ENCODE measurements around the gene PLXNA2. TPM values are rescaled to one million over a fixed set of nuclear protein-coding genes. Genes with fewer than 3 reads are reported as not detected.

PLXNA2 gene
- total RNA-seq, 1 donor from 2014 or later, result 9.3 TPM

DNA sequence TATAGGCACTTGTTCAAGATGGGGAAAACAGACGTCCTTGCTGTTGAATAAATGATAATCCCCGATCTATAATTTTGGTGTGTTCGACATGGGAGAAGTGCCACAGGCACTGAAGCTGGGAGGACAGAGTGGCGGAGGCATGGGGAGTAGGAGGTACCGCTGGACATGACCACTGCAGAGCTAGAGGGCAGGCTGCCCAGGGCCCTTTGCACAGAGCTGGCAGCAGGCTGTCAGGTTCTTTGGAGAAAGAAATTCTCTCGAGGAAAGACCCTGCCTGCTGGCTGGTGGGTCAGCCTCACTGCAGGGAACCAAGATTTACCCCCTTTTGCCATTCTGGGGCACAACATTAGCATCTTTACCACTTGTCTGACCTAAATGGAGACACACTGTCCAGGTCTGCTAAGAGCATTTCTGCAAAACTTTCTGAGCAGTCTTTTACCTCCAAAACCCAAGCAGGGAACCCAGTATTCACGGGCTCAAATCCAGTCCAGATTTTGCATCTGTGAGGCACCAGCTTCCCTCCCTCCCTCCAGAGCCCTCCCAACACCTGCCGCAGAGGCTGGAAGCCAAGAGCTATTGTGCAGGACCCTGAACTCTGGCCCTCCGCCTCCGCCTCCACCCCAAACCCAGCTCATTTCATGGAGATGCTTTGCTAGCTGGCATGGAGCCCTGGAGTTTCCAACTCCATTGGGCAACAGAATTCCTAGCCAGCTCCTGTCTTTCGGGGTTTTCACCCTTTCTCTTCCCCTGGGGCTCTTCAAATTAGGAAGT is 142.3 kb downstream of the PLXNA2 start:
- DNase-seq (ENCODE audit: low spot score) (peak; percentile 87), ATAC-seq (peak; percentile 87)

DNA sequence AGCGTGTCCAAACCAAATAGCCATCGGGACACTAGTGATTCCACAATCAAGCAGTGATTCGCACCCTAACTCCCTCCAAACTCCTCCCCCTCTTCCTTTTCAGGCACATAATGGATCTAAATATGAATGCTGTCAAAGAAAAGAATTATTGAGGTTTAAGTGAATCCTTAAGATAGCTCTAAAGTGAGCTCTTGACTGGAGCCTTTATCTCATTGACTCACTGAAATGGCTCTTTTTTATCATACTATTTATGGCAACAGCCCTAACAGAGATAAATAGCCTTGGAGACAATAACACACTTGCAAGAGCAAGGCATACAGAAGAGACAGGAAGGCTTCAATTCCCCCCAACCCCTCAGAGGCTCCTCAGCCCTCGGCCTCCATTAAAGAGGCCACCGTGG is 143.3 kb downstream of the PLXNA2 start:
- DNase-seq (ENCODE audit: low spot score) (no peak), ATAC-seq (no peak)

DNA sequence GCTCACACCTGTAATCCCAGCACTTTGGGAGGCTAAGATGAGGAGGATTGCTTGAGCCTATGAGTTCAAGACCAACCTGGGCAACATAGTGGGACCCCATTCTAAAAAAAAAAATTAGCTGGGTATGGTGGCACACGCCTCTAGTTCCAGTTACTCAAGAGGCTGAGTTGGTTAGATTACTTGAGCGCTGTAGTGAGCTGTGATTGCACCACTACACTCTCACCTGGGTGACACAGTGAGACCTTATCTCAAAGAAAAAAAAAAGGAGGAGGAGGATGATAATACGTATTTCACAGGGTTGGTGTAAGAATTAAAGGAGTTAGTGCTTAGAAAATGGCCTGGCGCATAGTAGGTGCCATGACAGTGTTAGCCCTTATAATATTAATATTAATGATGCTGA is 144.1 kb downstream of the PLXNA2 start:
- DNase-seq (ENCODE audit: low spot score) (no peak), ATAC-seq (no peak)

DNA sequence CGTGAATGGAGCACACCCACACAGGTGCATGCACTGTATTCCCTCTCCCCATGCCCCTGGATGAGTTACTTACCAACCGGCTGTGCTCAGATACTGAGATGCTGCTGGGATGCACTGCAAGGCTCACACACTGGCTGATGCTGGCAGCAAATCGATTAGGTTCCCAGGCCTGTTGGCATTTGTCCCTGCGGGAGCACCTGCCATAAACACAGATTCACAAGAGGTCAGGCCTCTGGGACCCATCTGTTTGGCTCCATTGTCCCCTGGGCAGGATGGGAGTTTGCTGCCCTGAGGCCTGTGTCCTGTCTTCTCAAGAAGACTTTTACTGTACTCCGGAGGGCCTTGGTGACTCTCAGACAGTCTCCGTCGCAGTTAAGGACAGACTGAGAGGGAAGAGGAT is 145.4 kb downstream of the PLXNA2 start:
- peak; percentile 68 for DNase-seq (ENCODE audit: low spot score)
- ATAC-seq, result peak; percentile 66

DNA sequence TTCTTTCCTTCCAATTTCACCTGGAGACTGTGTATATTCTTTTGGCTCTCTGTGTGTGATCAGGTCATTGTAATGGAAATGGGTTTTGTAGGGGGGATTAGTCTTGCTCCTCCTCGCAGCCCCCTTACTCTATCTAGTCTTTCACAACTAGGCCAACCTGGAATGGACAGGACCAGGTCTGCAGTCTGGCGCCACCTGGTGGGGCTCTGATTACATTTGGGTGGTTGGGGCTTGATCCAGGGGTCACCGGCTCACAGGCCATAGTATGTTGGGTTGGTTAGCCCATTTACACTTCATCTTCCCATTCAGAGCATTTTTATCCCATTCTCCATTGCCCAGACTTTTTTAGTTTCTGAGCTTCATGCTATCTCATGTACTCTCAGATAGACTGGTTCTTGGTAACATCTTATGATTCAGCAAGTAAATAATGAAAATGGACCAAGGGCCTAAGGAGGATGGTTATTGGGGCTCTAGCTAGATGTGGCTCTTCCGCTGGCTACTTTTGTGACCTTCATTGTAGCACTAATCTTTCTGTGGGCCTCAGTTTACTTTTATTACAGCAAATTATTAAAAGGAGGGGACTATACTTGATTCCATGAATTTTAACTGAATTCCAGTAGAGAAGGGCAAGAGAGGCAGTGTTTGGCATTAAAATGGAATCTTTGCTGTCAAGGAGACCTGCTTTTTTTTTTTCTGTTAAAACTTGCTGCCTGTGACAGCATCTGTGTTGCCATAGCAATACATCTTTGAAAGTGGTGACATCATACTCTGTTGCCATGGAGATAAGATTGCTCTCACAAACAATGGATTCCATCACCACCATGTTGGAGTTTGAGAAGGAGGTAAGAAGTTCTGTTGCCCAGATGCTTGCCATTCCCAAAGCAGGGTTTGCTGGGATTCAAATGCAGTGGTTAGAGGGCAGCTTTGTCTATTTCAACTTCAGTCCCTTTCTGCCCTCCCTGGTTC is 150.1 kb downstream of the PLXNA2 start:
- ATAC-seq (peak; percentile 93), DNase-seq (ENCODE audit: low spot score) (peak; percentile 66)

DNA sequence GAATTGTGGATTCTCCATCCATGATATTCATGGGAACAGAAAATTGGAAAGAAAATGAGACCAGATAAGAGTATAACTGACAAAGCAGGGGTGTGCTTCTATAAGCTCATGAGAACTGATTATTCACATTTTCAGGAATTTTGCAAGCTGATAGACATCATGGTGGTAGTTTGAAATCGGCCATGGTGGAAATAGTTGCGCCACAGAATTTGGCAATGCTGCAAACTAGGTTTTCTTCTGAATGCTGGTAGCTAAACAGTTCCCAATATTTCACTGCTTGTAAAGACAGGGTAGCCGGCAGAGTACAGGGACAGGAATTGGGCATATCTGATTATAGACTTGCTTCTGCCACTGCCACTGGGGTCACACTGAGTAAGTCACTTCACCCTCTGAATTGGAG is 151.1 kb downstream of the PLXNA2 start:
- DNase-seq (ENCODE audit: low spot score), result no peak
- no peak for ATAC-seq

DNA sequence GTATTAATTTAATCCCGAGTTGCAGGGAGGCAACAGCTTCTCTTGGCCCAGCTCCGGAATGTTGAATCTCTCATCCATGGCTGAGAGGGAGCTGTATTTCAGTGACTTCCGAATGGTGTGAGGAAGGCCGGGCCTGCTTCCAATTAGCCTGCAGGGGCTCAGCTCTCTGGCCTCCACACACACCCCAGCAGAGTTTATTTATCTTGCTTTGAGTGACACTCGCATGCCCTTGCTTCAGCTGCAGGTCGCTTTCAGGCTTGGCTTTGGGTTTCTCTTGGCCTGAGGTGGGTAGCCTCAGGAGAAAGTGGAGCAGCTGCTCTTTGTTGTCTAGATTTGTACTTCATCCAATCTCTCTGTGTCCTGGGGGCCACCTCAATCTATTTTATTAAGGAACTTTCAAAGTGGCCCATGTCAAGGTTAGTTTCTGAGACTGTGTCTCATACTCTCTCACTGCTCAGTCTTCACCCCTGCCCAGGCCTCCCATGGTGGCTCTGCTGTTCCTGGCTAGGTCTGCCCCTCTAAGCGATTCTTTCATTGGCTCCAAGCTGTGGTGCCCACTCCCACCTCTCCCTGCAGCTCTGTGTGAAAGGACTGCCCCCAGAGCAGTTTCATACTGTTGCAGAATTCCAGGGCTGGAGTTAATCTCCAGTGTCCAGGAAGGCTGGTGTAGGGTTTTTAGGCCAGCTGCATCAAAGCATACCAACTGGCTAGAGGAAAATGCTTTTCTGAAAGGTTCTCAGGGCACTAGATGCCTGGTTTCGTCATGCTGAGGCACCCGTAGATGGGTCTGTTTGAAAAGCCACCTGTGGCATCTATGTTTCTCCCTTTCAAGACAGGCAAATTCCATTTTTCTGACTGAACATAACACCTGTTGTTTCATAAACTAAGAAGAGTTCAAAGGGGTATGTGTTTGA is 153.5 kb downstream of the PLXNA2 start:
- ATAC-seq, result no peak
- no peak for DNase-seq (ENCODE audit: low spot score)

DNA sequence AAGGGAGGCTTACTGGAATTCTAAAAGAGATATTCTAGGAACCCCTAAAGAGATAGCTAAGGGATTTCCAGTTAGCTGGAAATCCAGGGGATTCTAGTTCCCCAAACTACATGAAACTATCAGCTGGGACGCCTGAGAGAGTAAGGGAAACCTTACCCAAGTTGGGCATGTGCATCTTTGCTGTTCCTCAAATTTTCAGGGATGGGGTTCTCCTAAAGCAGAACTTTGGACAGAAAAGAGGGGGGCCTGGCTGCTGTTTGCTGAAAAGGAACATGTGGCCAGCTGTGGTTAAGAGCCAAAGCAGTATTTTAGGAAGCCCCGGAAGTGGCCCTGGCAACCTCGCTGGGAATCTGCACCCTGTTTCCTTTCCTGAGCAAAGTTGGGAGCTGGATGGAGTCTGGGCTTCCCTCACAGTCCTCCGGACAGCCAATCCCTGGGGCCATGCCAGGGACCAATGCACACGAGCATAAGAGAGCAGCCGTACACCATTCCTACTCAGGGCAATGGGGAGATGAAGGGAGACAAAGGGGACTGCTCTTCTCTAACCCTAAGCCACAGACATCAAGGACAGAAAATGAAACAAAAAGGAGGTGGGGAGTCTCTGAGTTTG is 154.3 kb downstream of the PLXNA2 start:
- ATAC-seq (no peak), DNase-seq (ENCODE audit: low spot score) (no peak)

DNA sequence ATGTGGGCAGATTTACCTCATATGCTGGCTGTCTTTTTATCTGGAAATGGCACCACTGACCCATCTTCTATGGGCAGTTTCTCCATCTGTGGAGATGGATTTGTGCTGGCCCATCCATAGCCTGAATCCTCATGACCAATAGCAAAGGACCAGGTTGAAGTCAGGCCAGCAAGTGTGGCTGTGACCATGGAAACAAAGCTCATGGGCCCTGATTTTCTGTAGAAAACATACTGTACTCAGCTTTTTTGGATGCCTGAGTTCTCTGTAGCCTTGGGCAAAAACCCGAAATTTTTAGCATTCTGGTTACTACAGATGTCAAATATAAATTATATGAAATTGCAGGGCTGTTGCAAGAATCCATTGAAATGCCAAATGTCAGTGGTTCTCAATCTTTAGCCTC is 155.0 kb downstream of the PLXNA2 start:
- no peak for ATAC-seq

DNA sequence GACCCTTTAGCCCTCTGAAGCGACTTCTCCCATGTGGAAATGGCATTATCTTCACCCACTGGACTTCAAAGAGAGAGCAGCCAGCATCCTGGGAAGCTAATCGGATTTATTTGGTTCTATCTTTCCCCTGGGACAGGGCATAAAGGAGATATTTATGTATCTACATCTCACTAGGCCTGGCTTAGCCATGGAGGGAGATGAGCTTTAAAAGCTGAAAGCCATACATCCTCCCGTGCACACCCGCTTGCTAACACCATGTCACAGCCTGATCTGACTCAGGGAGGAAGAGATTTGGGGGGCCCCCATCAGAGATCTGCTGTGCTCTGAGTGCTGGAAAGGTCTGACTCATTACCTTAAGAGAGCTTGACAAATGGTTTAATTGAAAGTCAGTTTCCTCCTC is 155.9 kb downstream of the PLXNA2 start:
- DNase-seq (ENCODE audit: low spot score), result no peak
- no peak for ATAC-seq

More for the DNA sequence above, 155.0 kb downstream of the PLXNA2 start:
- no peak for DNase-seq (ENCODE audit: low spot score)

DNA sequence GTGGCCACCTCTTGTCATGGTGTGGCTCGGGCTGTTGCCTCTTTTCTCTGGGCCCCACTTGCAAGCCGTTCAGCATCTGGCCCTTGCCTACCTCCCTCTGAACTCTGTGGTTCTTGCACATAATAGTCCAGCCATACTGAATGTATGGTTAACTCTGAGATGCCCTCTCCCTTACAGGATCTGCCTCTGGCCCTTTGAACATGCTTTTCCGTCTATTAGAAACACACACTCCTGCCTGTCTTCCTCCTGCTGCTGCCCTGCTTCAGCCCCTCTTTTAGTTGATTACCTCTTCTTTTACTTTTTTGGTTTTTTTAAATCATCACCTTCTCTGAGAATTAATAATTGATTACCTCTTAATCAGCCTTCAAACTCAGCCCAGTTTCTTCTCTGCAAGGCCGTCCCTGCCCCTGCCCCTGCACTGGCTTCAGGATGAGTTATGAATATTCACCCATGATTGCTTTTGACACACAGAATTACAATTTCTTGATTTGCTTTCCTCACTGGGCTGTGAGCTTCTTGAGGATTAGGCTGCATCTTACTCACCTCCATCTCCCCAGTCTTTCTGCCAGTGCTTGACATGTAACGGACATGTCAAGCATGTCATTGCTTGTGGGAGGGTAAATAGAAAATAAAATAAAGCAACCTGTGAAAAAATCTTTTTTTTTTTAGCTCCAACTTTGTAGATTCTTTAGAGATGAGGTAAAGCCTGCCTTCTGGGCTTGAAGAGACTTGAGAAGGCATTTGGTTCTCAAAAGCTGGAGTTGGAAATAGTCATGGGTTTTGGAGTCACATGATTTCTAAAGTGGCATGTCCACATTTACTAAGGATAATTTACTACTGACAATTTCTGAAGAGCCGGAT is 158.3 kb downstream of the PLXNA2 start:
- ATAC-seq, result no peak
- DNase-seq (ENCODE audit: low spot score), result no peak

DNA sequence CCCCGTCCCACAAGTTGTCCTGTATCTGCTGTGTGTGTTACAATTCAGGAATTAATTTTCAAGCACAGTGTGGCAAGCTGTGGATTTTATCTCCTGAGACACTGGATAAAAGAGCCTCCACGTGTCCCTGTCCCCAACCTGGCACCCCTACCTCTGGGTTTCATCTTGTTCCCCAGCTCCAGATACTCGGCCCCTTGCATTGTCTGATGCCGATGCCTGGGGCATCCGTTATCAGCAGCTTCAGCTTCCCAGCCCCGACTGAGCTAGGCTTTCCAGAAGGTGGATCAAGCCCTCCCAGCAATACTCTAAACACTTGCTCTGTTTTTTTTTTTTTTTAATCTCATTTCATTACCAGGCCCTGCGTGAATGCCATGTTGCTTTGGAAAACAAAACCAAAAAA is 159.4 kb downstream of the PLXNA2 start:
- ATAC-seq (no peak), DNase-seq (ENCODE audit: low spot score) (no peak)

DNA sequence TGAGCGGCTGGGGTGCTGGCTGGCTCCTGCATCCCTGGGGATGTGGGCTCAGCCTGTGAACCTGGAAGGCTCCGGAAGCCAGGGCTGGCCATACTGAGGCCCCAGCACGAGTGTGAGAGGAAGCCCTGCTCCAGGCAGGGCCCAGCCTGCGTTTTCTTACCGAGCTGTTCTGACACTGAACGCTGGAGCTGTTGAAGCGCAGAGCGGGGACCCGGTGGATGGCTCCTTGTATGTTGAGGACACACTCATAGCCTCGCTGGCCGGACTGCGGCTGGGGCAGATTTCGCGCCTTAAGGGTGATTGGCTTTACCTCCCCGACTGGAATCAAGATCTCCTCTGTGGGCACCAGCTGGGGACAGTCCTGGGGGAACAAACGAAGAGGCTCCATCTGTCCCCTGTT is 160.0 kb downstream of the PLXNA2 start:
- DNase-seq (ENCODE audit: low spot score) (no peak), ATAC-seq (no peak)

DNA sequence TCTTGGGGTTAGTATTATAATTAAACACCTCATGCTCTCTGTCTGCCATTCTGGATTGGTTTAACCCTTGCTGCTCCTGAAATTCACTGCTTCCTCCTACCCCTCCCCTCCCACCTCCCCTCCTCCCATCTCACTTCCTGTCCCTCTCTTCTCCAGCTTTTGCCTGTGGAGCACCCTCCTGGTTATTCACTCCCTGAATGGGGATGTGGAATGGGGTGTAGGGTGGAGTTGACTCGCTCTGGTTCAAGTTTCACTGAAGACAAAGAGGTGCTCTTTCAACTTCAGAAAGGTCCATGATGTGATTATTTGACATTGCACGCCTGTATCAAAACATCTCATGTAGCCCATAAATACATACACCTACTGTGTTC is 160.5 kb downstream of the PLXNA2 start:
- ATAC-seq (no peak), DNase-seq (ENCODE audit: low spot score) (no peak)

DNA sequence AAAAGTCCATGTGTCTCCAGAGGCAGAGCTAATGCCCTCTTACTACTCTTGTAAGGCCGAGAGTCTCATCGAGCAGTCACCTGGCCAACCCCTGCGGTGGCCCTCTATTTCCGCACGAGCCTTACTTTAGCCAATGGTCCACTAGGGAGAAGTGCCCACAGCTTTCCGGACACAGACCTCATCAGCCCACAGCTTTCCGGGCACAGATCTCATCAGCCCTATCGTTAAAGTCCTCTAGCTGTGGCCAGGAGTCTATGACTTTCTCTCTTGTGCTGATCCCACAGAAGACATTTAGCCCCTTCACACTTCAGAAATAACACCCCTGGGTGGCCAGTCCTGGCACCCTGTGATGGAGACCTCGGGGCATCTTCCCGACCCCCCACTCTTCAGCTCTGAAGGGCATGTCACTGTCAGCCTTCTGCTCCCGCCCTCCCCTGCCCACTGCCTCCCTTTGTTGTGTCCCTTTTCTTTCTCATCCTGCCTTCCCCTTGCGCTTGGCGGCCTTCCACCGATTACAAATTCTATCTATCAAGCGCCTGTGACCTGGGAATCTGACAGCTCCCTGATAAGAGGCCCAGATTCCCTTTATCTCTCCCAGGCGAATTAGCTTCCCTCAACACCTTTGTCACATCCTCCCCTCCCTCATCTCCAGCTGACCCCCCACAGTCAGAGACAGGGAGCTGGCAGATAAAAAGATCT is 161.0 kb downstream of the PLXNA2 start:
- ATAC-seq (no peak), DNase-seq (ENCODE audit: low spot score) (no peak)

DNA sequence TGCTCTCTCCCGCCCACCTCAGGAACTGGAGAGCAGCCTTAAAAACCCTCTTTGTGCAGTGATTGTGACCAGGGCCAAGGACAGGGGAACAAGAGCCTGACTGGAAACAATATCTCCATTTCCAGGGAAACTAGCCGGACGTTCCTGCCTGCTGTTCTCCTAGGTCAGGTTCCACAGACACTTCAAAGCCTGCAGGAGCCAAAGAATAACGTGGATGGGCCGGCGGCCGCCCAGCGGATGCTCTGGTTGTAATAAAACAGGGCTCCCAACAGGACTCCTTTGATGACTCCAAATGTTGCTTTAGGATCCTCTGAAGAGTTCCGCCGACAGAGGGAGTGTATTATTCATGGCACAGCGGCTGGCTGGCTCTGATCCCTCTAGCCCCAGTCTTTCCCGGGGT is 162.2 kb downstream of the PLXNA2 start:
- ATAC-seq (no peak), DNase-seq (ENCODE audit: low spot score) (no peak)

DNA sequence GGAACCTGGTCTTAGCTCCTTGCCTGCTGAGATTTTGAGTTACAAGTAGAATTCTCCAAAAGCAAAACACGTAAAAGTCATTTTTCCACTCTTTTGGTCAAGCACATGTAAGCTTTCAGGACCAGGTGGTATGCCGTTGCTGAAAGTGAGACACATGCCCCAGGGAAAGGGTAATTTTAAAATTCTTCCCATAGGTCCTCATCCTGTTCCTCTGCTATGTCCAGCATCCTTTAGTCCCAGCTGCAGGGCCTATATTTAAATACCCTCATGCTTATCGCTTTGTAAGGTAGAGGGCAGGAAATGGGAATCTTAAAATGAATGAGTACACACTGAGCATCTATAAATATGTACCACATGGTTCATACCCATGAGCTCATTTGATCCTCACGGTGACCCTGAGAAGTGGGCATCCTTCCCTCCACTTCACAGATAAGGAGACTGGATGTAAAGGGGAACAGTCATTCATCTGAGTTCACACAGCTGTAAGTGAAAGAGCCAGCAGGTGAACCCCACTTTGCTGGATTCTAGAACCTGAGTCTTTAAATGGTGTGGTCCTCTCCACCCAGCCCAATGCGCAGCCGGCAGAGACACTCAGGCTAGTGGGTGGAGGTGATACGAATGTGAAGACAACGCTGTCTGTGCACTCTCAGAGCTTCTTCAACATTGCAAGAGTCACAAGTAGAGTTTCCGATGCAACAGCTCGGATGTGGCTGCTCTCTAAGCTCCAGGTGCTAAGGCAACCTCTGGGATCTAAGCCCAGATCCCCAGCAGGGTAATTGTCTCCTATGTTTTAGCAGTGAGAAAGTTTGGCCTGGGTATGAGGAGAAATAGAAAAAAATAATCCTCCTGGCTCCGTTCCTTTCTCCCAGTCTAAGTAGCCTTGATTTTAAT is 163.5 kb downstream of the PLXNA2 start:
- DNase-seq (ENCODE audit: low spot score) (no peak), ATAC-seq (no peak)

DNA sequence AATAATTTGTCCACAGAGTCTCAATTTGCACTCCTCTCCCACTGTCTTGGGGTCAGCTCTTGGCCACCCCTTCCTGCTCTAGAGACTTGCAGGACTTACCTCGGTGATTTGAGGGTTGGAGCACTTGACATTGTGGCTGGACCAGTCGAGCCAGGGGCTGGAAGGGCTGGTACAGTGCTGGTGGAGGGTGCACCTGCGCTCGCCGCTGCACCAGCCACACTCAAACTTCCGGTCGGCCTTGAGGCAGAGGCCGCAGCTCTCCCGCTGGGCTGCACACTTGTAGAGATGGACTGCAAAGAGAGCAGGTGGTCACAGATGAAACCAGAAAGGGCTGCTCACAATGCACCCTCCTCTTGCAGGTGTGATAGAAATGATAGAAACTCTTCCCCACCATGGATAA is 165.0 kb downstream of the PLXNA2 start:
- ATAC-seq, result no peak
- no peak for DNase-seq (ENCODE audit: low spot score)

Measured in left lobe of liver (tissue), 2 donors.